Non-pigmented ciliary epithelial cell (primary cell): ENCODE measurements around the gene CAPS2.
A peak's percentile ranks its signal among the peaks of the same experiment; 100 is the strongest.

ENCODE experiments used
- DNase-seq: peaks from one replicate; pipeline ENCODE4 v3.0.0-alpha.2; 2010; ENCODE audit warnings: low read depth

The CAPS2 gene

DNA sequence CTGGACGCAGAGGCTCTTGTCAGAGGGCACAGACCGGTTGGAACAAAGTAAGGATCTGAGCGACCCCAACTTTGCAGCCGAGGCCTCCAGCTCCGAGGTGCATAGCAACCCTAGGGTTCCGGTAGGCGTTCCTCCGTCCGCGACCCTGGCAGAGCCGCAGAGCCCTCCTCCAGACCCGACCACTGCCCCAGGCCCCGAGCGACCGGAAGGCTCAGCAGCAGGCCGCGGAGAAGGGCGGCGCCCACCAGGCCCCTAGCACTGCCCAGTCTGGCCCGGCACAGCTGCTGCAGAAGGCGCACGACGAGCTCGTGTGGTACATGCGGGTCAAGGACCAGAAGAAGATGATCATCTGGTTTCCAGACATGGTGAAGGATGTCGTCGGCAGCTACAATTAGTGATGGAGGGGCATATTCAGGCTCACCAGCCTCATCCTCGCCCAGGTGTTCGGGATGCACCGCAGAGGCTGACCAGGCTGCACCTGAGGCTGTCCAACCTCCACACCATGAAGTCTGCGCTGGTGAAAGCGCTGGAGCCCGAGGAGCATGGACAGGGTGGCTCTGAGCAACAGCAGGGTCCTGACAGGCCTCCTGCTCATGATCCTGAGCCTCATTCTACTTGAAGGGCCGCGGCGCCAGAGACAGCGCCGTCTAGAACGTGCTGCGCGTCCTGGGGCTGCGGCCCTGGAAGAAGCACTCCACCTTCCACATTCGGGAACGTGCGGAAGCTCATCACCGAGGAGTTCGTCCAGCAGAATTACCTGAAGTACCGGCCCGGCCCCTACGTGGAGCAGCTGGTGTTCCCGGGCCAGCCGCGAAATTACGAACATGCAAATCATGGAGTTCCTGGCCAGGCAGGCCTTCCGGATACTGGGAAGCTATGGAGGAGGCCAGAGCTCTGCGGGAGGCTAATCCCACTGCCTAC, 24.5 kb downstream of the CAPS2 start:
- no peak for DNase-seq

DNA sequence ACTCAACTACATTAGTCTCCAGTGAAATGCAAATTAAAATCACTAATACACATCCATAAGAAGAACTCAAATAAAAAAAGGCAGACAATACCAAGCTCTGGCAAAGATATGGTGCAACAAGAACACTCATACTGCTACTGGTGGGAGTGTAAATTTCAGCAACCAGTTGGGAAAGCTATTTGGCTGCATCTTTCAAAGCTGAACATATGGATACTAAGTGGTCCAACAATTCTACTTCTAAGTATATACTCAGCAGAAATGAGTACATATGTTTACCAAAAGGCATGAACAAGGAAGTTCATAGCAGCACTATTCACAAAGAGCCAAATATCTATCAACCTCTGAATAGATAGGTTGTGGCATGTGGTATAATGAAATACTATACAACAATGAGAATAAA, 27.3 kb downstream of the CAPS2 start:
- DNase-seq: no peak

DNA sequence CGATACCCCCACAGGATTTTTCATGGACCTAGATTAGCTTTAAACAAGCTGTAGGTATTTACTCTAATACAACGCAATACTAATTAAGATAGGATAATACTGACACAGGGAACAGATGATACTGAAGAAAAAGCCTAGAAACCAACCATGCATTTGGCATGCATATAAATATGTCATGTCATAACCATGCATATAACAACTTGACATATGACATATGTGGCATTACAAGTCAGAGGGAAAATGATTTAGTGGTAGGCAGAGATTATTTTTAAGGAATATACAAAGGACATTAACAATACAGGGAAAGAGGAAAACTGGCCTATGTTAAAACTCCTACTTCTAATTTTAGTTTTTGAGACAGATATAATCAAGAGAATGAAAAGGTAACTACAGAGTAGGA, 27.9 kb downstream of the CAPS2 start:
- DNase-seq: no peak

DNA sequence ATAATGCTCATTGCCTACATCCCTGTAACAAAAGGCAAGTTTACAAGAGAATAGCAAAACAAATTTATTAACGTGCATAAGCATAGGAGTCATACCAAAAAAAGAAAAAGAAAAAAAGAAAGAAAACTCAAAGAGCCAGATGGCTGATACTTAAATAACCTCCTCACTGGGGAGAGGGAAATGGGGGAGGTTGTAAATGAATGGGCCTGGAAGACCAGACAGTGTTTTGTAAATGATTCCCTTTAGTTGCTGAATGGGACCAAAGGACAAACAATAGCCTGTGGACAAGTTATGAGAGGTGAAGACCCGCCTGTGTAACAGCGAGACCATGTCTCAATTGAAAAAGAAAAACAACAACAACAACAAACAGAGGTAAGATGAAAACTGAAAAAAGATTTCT, 35.3 kb downstream of the CAPS2 start:
- no peak for DNase-seq

DNA sequence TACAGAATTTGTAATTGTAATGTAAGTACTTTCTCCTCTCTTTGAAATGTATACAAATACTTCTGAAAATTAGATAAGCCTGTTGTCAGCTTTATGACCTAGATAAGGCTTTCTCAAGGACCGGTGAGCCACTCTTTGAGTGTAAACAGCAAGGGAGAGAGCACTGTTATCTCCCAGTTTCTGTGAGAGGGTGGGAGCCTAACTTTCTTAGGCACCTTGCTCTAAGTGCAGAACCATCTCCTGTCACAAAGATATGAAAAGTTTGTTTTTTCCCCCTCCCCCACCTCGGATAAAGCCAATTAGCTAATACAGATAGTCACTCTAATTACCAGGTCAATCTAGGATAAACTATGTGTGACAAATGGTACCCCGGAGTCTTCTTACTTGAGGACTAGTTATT, 35.8 kb downstream of the CAPS2 start:
- DNase-seq: no peak

DNA sequence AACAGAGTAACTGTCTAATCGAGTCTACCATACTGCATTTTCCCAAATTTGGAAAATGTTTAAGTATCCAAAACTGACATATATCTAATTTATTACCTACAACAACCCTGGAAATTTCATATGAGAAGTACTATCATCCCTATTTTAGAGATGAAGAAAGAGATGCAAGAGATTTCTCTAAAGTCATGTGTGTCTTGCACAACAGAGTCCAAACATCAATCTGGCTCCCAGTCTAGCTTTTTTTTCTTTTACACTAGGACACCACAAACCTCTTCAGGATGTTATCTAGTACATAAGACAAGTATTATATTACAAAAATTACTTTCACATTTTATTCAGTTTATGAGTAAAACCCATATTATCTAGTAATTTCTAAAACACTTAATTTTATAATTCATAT, 39.1 kb downstream of the CAPS2 start:
- no peak for DNase-seq

DNA sequence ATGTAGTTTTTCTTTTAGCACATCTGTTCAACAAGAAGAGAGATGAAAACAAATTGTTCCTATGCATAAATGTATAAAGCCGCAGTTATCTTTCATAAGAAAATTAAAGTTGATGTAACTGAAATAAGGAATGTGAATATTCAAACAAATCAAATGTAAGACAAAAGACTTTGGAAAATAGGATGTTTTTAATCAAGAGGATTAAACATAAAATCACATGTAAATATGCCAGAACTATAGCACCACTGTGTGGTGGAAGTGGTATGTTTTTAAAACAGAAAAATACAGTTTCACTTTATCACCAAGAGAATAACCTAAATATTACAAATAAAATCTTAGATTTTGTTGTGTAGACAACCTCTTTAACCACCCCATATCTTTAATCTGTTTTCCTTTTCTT, 40.4 kb downstream of the CAPS2 start:
- peak; percentile 4 for DNase-seq

DNA sequence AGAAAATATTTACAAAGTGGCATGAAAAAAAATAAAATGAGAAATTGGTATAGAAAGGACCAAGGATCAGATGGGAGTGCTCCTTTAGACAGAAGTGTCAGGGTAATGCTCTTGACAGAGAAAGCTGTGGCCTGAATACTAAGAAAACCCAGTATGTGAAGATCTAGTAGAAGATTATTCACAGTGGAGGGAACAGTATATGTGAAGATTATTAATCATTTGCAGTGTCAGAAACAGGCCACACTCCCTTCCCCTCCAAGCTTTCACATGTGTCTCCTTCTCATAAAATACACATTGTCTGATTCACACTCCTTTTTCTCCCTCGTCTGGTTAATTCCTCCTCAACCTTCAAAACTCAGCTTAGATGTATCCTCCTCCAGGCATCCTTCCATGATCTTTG, 41.3 kb downstream of the CAPS2 start:
- no peak for DNase-seq

DNA sequence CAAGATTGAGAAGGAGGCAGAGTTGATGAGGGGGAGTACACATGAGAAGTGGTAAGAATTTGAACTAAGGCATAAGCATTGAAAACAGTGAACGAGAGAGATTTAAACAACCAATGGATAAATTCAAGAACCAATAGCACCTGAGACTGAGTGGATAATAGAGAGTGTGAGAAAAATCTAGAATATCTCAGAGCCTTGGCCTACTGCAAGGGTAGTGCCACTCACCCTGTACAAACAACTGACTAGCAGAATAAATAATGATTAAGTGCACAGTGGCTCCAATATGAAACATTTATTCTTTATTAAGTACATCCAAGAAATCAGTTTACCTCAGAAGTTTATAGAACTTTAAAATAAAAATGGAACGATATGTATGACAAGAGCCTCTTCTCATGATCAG, 54.4 kb downstream of the CAPS2 start:
- DNase-seq: no peak

DNA sequence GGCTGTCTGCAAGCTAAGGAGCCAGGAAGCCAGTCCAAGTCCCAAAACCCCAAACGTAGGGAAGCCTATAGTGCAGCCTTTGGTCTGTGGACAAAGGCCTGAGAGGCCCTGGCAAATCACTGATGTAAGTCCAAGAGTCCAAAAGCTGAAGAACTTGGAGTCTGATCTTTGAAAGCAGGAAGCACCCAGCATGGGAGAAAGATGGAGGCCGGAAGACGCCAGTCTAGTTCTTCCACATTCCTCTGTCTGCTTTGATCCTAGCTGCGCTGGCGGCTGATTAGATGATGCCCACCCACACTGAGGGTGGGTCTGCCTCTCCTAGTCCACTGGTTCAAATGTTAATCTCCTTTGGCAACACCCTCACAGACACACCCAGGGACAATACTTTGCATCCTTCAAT, 58.5 kb downstream of the CAPS2 start:
- DNase-seq: no peak

DNA sequence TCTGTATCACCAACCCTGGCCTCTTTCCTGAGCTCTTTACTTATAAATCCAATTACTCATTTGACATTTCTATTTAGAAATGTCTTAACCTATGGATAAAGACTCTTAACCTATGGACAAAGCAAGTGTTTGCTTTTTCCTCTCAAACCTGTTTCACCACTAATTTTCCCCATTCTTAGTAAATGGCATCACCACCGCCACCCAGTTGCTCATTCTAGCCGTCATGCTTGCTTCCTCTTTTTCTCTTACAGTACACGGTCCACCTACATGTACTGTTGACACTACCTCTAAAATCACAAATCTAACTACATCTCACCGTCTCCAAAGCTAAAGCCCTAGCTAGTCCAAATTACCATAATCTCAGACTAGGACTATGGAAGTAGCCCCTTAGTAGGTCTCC, 60.0 kb downstream of the CAPS2 start:
- no peak for DNase-seq

DNA sequence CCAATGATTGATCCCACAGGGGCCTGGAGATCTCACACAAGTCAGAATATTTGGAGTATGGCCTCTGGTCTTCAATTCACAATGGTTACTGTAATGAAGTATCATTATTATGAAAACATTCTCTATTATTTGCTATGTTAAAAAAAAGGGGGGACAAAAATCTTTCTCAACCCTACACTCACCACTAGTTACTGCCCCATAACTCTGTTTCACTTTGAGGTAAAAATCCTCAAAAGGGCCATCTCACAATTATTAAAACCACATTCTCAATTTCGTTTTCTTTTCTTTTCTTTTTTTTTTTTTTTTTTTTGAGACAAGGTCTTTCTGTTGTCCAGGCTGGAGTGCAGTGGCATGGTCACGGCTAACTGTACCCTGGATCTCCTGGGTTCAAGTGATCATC, 60.9 kb downstream of the CAPS2 start:
- no peak for DNase-seq

DNA sequence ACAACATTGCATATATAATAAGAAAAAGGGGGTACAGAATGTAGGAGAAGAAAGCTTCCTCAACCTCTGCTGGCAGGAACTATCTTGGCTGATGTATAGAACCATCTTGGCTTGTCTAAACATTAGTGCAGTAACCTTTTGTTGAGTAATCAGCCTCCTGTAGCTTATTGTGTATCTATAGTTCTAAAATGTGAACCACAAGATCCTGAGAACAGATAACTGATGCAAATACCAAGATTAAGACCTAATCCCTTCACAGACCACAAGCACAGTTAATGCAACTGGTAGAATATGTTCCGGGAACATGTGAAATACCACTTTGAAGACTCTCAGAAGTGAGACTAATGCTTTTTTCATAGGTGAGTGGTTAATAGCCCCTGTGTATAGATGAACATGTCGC, 69.8 kb downstream of the CAPS2 start:
- peak; percentile 40 for DNase-seq

DNA sequence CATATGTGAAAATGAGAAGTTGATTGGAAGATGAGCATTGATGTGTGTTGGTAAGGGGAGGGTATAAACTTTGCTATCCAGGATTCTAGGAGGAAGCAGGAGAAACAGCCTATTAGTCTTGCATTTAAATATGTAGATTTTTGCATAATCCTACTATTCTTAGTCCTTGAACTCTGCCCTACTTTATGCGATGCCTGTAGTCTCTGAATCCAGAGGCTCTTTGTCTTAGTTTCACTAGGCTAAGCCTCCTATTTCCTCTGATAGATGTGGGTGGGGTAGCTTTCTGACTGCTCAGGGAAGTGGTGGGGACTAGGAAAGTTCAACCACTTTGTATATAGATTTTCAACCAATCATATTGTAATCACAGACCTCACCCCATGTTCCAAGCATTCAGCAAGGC, 71.0 kb downstream of the CAPS2 start:
- no peak for DNase-seq

DNA sequence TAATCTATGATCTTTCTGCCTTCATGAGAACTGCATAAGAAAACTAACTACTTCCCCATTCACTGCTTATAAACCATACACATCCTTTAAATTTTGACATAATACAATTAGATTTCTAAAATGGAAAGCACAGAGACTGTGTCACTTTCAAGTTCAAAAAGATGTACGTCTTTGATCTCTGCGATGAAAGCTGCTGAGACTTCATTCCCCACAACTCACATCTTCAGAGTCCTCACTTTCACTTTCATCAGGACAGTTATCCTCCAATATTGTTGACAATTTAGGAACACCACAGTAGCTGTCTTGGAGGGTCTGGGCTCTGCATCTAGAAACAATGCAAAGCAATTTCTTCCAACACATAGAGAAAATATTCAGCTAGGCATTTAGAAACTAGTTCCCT, 72.6 kb downstream of the CAPS2 start:
- DNase-seq: no peak

DNA sequence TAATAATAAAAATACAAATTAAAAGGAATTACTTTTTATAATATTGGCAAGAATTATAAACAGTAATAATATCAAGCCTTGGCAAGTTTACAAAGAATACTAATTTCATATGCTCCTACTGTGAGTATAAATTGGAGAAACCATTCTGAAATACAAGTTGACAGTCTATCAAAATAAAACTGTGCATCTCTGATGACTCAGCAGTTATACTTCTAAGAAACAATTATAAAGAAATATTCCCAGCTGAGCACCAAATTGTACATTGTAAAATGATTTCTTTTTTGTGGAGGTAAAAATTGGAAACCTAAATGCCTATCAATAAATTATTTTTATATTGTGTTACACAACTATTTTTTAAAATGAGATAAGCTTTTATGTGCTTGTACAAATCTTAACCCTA, 85.0 kb downstream of the CAPS2 start:
- DNase-seq: no peak

DNA sequence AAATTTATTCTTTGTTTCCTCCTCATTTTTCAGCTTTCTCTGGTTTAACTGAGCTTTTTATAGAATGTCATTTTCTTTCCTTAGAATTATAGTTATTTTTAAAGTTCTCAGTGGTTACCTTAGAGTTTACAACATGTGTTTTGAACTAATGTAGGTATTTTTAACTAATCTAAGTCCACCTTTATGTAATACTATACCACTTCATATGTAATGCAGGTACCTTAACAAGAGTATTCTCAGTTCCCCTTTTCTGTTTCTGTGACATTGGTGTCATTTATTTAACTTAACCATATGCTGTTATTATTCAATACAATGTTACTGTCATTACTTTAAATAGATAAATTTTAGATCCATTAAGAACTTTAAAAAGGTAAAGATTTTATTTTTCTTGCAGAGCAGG, 90.1 kb downstream of the CAPS2 start:
- no peak for DNase-seq

DNA sequence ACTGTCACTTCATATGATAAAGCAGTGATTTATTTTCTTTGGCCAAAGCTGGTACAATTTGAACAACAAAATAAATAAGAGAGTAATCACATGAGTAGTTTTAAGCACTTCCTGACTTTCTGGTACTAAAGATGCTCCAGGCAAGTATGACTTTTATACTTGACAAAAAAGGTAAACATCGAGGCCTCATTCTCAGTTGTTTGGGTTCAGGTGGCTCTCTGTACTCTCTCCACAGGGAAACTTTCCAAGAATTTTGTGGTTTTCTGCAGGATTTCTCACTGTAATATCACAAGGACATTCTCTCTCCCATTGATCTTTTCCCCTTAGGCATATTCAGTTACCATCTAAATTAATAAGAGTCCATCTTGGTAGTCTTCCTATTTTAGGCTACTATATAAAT, 93.9 kb downstream of the CAPS2 start:
- no peak for DNase-seq

DNA sequence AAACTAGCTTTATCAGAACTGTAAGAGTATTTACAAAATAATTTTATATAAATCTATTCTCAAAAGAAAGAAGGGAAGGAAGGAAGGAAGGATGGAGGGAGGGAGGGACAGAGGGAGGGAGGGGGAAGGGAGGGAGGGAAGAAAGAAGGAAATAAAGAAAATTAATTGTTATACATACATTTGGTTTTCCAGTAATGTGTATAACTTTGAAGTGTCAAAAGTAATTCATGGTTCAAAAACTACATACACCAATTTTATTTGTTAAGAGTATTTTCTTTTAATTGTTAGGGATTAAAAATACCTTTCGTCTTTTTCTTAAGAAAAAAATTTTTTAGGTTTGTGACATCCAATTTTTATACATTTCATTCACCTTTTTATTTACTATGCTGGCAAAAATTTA, 103.0 kb downstream of the CAPS2 start:
- no peak for DNase-seq
